HepG2 (cell line): Measurements from ENCODE around the gene STK11. TPM values are rescaled to one million over a fixed set of nuclear protein-coding genes. Genes with fewer than 3 reads are reported as not detected.

Experiments
- ATRX ChIP-seq: sonication (generic); formaldehyde crosslinking; IDR thresholded peaks from 2 replicates; pipeline ENCODE4 v1.4.0; 2020; ENCODE audit warnings: missing genetic modification reagents, borderline replicate concordance
- DNMT3B ChIP-seq: conservative IDR thresholded peaks from 2 replicates; pipeline ENCODE4 v1.6.1; 2016; ENCODE audit warnings: missing biosample characterization, control low read depth
- FOXO4 ChIP-seq: sonication (generic); formaldehyde crosslinking; conservative IDR thresholded peaks from 2 replicates; pipeline ENCODE4 v1.8.1; 2023; ENCODE audit warnings: missing genetic modification reagents
- HOMEZ ChIP-seq: IDR thresholded peaks from 2 replicates; pipeline ENCODE4 v1.6.1; 2016; ENCODE audit warnings: low read depth
- KAT8 ChIP-seq: IDR thresholded peaks from 2 replicates; pipeline ENCODE4 v1.6.1; 2016; ENCODE audit warnings: missing genetic modification reagents, missing compliant biosample characterization
- MEIS2 ChIP-seq: sonication (generic); formaldehyde crosslinking; IDR thresholded peaks from 2 replicates; pipeline ENCODE4 v1.9.0; 2021; ENCODE audit warnings: mild to moderate bottlenecking, missing genetic modification reagents
- MYPOP ChIP-seq: sonication (generic); formaldehyde crosslinking; IDR thresholded peaks from 2 replicates; pipeline ENCODE4 v1.8.1; 2023; ENCODE audit warnings: mild to moderate bottlenecking, moderate library complexity, missing genetic modification reagents
- NFIB ChIP-seq: sonication (generic); formaldehyde crosslinking; IDR thresholded peaks from 2 replicates; pipeline ENCODE4 v1.9.0; 2021; ENCODE audit warnings: missing genetic modification reagents, mild to moderate bottlenecking, borderline replicate concordance
- TARDBP ChIP-seq: sonication (generic); formaldehyde crosslinking; IDR thresholded peaks from 2 replicates; pipeline ENCODE4 v1.8.0; 2022; ENCODE audit warnings: mild to moderate bottlenecking, missing genetic modification reagents
- TFE3 ChIP-seq: IDR thresholded peaks from 2 replicates; pipeline ENCODE4 v1.6.1; 2016
- TP53 ChIP-seq: sonication (generic); formaldehyde crosslinking; conservative IDR thresholded peaks from 2 replicates; pipeline ENCODE4 v1.4.0; 2020; ENCODE audit warnings: missing genetic modification reagents
- USF2 ChIP-seq, 2 experiments: sonication (generic) in 1 of 2; formaldehyde crosslinking in 1 of 2; IDR thresholded peaks; 2 replicates each; pipeline versions ENCODE4 v1.5.1 to v1.6.1; 2011 to 2020; ENCODE audit warnings: borderline replicate concordance in 1 of 2, low read depth in 1 of 2, low read length in 1 of 2, mild to moderate bottlenecking in 1 of 2, missing genetic modification reagents in 1 of 2, moderate library complexity in 1 of 2
- ZFAT ChIP-seq: sonication (generic); formaldehyde crosslinking; conservative IDR thresholded peaks from 2 replicates; pipeline ENCODE4 v1.8.1; 2023; ENCODE audit warnings: missing genetic modification reagents, inconsistent platforms
- ZFYVE20 ChIP-seq: sonication (generic); formaldehyde crosslinking; IDR thresholded peaks from 2 replicates; pipeline ENCODE4 v1.8.0; 2023; ENCODE audit warnings: low read depth, mild to moderate bottlenecking, moderate library complexity, missing genetic modification reagents, borderline replicate concordance
- ZKSCAN5 ChIP-seq: sonication (generic); formaldehyde crosslinking; IDR thresholded peaks from 2 replicates; pipeline ENCODE4 v1.5.1; 2020; ENCODE audit warnings: mild to moderate bottlenecking, missing genetic modification reagents
- ZNF274 ChIP-seq: sonication (generic); formaldehyde crosslinking; IDR thresholded peaks from 2 replicates; pipeline ENCODE4 v1.5.1; 2020; ENCODE audit warnings: mild to moderate bottlenecking, missing genetic modification reagents
- ZNF343 ChIP-seq: sonication (generic); formaldehyde crosslinking; IDR thresholded peaks from 2 replicates; pipeline ENCODE4 v1.4.0; 2020; ENCODE audit warnings: mild to moderate bottlenecking, missing genetic modification reagents
- ZNF382 ChIP-seq: sonication (generic); formaldehyde crosslinking; IDR thresholded peaks from 2 replicates; pipeline ENCODE4 v1.5.0; 2020; ENCODE audit warnings: missing genetic modification reagents, mild to moderate bottlenecking, borderline replicate concordance
- ZNF605 ChIP-seq: sonication (generic); formaldehyde crosslinking; IDR thresholded peaks from 2 replicates; pipeline ENCODE4 v1.8.0; 2022; ENCODE audit warnings: mild to moderate bottlenecking, missing genetic modification reagents
- ZNF691 ChIP-seq: sonication (generic); formaldehyde crosslinking; IDR thresholded peaks from 2 replicates; pipeline ENCODE4 v1.4.0; 2020; ENCODE audit warnings: missing genetic modification reagents, low read depth, mild to moderate bottlenecking, borderline replicate concordance
- polyA plus RNA-seq, 8 experiments: library from polyadenylated mRNA; depleted of rRNA in 3 of 8; stranded (reverse) in 7 of 8; unstranded in 1 of 8; fragments of >200 nt; fragmentation: Illumina TruSeq in 4 of 8; extraction: Trizol in 4 of 8; gene quantifications; 2 replicates each; pipeline versions ENCODE4 v1.2.1 to v1.2.3, GENCODE V29; 2011 to 2016; ENCODE audit warnings: low read depth in 4 of 8, missing spikeins in 1 of 8, mixed read lengths in 1 of 8; ENCODE audit not compliant: insufficient read depth in 1 of 8
- total RNA-seq, 5 experiments: library from RNA; depleted of rRNA; stranded (reverse); fragments of >200 nt; fragmentation: Illumina TruSeq; extraction: Trizol; gene quantifications; 2 replicates each; pipeline ENCODE4 v1.2.3, GENCODE V29; 2016; ENCODE audit warnings: low read depth in 1 of 5

The STK11 gene
- total and polyA plus RNA-seq, 2 of the 13 experiments (the other 11 are each of a cell fraction or from before 2014, with no cell fraction given): 27.5 to 43.6 TPM

GRCh38 chr19:1259206-1259875 is 53.8 kb downstream of the STK11 start (continued):
- TF ChIP-seq MYPOP (peak; percentile 76), FOXO4 (CRISPR knock-in tag) (no peak), USF2 (IDR thresholded peaks at IDR 0.05; ENCODE audit: low read depth, low read length) (peak; percentile 19; the same call in 1 of the 2 replicates), USF2 (CRISPR knock-in tag; IDR thresholded peaks at IDR 0.05; ENCODE audit: borderline replicate concordance) (peak; percentile 60; the same call in 1 of the 2 replicates), MEIS2 (CRISPR knock-in tag) (peak; percentile 69; the same call in 1 of the 2 replicates), TFE3 (CRISPR knock-in tag) (peak; percentile 44; the same call in 1 of the 2 replicates), ZNF274 (CRISPR knock-in tag) (0 out of 2 replicates have a peak, but pooled peaks have one; percentile 32), HOMEZ (CRISPR knock-in tag) (no peak), ZKSCAN5 (no peak), ZNF605 (CRISPR knock-in tag) (peak; percentile 75), TARDBP (peak; percentile 60; the same call in 1 of the 2 replicates), TP53 (0 out of 2 replicates have a peak, but pooled peaks have one; percentile 28), ZNF691 (CRISPR knock-in tag) (peak; percentile 78), ATRX (CRISPR knock-in tag) (no peak), ZFAT (no peak), DNMT3B (CRISPR knock-in tag) (0 out of 2 replicates have a peak, but pooled peaks have one; percentile 22), ZNF382 (CRISPR knock-in tag) (no peak), ZNF343 (peak; percentile 82; the same call in 1 of the 2 replicates), NFIB (CRISPR knock-in tag) (no peak), KAT8 (CRISPR knock-in tag) (peak; percentile 83), ZFYVE20 (CRISPR knock-in tag) (no peak)
